ENCODE measurements around the gene LYZL4.

Gene LYZL4

DNA sequence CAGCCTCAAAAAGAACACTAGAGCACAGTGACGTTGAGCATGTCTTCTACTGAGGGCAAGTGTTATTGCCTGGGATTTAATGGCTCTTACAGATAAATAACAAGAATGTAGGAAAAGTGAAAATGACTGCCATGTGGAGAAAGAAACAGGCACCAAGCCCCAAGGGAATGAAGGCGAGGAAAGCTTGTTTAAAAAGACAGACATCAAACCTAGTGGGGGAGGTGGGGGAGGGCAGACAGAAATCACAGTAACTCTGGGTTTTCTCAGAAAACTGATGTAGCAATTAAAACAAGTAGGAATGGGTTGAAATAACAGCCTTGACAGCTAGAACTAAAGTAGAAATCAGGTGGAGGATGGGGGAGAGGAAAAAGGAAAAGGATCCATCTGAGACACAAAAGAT is 18.4 kb upstream of the LYZL4 start:
- no peak overlapping the region for H3K4me3 ChIP-seq (ENCODE audit: low read depth, low read length)

DNA sequence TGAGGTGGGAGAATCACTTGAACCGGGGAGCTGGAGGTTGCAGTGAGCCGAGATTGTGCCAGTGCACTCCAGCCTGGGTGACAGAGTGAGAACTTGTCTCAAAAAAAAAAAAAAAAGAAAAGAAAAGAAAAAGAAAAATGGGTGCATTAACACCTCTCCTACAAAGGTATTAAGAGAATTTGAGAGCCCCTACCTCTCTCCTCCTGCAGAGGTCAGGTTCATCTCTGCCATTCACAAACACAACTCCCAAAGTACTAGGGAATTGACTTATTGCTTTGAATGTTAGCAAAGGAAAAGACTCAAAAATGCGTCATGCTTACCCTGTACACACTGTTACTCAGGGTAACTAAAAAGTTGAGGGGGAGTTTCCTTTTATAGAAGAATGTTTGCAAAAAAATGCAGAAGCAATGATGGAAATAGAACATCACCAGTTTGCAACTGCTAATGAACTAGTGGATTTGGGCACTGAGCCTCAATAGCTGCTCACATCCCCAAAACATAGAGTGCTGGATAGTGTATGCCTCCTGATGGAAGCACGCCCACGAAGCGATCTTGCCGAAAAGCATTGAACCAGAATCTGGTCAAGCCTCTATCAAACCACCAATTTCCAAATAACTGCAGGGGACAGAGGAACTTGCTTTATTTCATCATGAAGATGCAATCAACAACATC is 15.5 kb upstream of the LYZL4 start:
- H3K4me3 ChIP-seq (ENCODE audit: low read depth, low read length) = no peak overlapping the region

DNA sequence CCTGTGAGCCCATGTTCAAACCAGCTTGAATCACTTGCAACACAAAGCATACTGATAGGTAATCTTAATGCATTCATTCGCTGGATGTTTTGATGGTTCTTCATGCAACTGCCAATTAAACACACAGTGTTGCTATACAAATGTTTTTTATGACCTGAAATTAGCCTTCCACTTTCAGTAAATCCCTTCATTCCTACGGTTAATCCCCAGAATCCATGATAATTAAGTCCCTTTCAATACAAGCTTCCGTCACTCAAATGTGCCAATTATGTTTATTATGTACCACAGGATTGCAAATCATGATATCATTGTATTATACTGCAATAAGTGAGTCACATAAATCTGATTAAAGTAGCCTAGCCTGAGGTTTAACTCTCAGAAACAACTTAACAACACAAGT is 14.5 kb upstream of the LYZL4 start:
- no peak overlapping the region for H3K4me3 ChIP-seq (ENCODE audit: low read depth, low read length)

DNA sequence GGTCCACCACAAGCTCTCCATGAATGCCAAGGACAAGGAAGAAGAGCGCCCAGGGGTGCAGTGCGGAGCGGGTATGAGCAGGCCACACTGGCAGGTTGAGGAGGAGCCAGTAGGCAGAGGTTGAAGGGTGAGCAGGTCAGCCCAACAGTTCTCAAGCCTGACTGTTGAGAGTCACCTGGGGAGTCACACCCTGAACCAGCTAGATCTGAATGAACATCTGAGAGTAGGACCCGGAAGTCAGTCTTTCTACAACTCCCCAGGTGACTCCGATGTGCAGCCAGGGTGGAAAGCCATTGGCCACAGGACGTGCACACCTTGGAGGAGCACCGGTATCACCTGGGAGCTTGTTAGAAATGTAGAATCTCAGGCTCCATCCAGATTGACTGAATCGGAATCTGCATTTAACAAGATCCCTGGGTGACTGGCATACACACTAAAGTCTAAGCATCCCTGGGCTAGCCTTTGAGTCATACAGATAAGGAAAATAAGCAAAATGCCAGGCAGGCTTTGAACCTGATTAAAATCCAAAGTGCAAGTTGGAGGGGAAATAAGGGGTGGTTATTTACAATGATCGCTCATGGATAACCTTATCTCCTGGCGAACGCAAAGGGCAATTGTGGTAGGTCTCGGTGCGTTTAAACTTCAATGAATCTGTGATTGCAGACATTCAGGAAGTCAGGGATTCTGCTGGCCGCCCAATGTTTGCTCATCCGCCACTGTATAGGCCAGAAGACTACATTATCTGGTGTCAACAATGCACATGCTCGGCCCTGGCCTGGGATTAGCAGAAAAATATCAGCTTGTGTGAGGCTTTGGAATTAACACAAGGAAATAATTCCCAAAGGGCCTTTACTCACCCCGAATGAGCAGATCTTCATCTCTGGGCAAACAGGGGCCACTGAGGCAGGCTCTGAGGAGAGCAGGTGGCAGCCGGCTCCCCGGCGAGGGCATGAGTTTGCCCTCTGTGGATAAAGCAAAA is 11.7 kb upstream of the LYZL4 start:
- H3K4me3 ChIP-seq (ENCODE audit: low read depth, low read length) = no peak overlapping the region

DNA sequence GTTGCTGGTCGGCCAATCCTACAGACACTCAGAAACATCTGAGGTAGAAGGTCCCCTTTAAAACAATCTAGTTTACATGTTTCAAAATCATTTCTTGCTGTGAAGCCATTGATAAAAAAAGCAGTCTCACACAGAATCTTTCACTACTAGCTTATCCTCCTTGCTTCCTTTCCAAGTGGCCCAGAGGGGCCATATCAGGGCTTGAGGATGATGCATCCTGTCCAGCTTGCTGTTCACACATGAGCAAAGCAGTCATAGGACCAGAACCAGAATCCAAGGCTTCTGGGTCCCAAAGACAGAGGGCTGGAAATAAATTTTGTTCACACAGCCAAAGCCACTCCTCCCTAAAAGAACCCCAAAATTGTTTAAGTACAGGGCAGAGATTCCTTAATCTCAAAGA is 9.2 kb upstream of the LYZL4 start:
- no peak overlapping the region for H3K4me3 ChIP-seq (ENCODE audit: low read depth, low read length)

DNA sequence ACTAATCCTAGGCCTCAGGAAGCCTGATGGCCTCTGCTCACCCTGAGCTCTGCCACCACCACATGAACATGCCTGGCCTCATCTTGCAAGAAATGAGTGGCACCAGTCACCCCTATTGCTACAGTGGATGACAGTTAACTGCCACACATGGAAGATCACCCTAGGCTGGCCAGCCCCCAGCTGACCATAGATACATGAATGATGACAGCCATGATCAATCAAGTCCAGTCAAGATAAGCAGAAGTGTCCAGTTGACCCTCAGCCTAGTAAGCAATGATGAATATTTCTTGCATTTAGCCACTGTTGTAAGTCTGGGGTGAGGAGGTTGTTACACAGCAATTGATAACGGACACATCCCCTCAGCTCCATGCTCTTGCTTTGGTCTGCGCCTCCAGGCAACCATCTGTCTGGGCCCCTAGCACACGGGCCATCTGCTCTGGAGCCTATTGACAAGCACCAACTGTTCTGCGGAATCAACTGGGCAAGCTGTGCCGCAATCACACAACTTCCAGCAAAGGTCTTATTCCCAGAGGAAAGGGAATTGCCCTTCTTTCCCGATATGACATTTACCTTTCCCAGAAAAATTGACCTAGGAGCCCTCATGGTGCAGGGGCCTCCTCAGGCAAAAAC is 2.2 kb upstream of the LYZL4 start:
- H3K4me3 ChIP-seq (ENCODE audit: low read depth, low read length) = no peak overlapping the region

DNA sequence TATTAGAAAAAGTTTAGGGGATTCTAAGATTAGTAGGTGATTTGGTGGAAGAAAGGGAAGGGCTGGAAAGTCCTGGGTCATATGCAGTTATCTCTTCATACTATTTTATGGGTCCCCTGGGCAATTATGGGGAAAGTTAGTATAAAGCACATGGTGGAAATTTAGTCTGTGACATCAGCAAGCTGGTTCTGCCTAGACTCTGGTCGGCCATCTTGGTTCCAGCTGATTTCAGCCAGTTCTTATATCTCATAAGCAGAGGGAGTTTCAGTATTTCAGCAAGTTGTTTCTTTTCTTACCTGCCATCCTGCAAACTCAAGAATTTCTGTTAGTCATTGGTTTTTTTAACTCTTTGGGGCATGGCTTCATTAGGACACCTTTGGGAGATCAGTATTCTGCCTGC is 1.0 kb upstream of the LYZL4 start:
- H3K4me3 ChIP-seq (ENCODE audit: low read depth, low read length) = no peak overlapping the region

DNA sequence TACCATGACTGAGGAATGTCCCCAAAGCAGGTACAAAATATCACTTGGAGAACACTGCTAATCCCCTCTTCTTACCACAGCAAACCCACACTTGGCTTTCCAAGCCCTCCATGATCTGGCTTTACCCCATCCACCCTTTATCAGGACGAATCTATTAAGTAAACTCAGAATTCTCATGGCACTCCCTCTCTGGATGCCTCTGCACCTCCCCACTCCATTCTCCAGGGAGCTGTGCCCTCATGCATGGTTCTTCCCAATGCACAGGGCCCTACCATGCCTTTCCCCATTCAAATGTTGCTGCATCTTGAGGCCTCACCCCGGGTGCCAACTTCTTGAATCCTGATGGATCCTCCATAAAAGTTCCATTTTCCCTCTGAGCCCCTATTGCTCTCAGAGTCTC is 2.3 kb downstream of the LYZL4 start:
- no peak overlapping the region for H3K4me3 ChIP-seq (ENCODE audit: low read depth, low read length)

DNA sequence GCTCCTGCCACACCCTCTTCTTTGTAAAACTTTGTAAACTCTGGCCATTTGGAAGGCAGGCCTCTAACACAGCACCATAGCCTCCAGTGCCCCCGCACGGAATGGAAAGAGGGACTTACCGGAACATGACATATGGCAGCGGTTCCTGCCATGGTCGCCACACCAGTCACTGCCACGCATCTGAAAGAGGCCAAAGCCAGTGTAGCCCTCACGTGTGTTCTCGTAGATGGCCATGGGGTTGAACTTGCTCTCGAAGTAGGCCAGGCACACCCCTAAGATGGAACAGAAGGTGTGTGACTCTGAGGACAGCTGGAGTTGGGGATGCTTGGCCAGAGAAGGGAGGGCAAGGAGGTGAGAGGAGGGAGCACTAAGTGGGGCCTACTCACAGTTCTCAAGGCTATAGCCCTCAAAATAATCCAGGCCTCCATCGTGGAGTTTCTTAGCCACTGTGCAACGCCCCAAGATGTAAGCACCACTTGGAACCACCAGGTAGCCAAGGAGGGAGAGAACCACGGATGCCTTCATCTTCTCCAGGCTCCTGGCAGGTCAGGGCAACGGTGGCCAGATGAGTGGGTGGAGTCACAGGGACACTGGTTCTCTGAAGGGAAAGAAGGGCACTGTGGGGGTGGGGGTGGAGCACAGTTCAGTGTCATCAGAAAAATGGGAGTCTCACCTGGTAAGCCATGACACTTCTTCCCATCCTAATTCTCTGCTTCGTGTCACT is 3.5 kb downstream of the LYZL4 start:
- H3K4me3 ChIP-seq (ENCODE audit: low read depth, low read length) = no peak overlapping the region

DNA sequence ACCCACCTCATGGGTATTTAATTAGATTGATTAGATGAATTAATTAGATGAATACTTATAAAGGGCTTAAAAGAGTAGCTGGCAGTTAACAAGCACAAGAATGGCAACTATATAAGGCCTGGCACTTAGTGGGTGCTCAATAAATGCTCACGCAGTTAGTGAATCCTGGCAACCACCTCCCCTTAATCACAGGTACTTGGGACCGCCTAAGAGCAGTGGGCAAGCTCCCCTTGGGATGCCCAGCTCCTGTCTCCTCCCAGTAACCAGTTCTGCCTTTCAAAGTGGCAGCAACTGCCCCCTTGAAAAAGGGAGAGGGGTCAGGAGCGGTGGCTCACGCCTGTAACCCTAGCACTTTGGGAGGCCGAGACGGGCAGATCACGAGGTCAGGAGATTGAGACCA is 4.6 kb downstream of the LYZL4 start:
- H3K4me3 ChIP-seq (ENCODE audit: low read depth, low read length) = no peak overlapping the region

DNA sequence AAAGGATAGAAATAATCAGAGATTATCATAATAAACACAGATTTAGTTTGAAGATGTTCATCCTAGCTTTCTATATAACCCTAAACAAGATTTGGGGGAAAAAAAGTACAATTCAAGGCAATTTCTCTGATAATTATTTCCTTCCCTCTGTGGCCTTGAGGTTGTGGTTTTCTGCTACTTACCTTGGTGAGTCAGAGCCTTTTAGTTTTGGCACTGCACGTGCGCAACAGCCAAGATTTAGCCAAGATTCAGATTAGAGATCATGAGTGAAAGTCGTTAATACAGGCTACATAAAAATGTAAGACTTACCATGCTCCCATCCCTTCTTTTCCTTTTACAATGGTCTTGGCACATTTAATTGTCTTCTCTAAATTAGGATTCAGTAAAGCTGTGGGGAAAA is 6.7 kb downstream of the LYZL4 start:
- no peak overlapping the region for H3K4me3 ChIP-seq (ENCODE audit: low read depth, low read length)

DNA sequence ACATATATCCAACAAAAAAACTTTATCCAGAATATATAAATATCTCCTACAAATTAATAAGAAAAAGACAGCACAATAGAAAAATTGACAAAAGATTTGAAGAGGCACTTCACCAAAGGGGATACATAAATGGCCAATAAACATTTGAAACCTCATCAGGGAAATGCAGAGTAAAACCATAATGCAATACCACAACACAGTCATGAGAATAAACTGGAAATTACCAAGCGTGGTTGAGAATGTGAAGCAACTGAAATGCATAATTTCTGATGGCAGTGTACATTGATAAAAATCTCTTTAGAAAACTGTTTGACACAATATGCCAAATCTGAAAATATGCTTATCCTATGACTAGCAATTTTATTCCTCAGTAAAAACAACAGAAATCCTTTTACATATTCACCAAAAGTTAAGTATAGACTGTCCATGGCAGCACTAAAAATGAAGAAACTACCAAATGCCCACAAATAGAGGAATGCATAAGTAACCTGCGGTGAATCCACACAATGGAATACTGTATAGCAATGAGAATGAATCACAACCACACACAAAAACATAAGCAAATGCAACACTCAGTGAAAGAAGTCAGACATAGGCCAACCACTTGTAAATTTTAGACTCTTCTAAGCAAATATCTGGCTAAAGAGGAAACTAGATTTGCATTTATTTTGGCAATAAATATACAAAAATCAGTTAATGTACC is 7.9 kb downstream of the LYZL4 start:
- no peak overlapping the region for H3K4me3 ChIP-seq (ENCODE audit: low read depth, low read length)

DNA sequence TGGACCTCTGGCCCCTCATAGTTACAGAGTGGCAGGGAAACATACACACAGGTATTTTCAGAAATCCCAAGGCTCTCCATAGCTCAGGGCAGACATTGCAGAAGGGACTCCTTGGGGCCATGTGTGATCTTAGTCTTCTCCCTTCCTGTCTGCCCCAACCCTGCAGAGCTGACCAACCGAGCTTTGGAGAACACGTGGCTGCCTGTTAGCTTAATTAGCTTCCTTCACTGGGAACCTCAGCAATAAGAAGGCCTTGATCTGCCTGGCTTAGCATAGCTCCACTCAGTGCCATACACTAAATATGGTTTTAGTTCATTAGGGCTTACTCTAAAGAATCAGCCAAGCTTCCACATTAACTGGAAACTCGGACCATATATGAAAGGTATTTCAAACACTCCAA is 12.3 kb downstream of the LYZL4 start:
- H3K4me3 ChIP-seq (ENCODE audit: low read depth, low read length) = no peak overlapping the region

DNA sequence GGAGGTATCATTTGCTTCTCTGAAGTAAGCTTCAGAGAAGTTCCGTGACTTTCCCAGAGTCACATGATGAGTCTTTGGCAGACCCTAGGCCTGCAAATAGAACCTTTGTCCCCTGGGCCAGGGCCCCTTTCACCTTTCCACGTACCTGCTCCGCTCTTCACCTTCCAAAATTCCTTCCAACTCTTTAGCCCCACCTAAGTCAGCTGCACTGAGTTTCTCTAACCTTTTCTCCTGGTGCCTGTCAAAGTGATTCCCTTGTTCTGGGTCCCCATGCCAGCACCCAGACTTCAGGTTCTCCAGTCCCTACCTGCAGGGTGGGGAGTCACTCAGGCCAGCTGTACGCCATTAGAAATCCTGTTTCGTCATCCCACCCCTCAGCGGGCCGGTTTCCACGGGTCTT is 12.8 kb downstream of the LYZL4 start:
- H3K4me3 ChIP-seq (ENCODE audit: low read depth, low read length) = no peak overlapping the region

DNA sequence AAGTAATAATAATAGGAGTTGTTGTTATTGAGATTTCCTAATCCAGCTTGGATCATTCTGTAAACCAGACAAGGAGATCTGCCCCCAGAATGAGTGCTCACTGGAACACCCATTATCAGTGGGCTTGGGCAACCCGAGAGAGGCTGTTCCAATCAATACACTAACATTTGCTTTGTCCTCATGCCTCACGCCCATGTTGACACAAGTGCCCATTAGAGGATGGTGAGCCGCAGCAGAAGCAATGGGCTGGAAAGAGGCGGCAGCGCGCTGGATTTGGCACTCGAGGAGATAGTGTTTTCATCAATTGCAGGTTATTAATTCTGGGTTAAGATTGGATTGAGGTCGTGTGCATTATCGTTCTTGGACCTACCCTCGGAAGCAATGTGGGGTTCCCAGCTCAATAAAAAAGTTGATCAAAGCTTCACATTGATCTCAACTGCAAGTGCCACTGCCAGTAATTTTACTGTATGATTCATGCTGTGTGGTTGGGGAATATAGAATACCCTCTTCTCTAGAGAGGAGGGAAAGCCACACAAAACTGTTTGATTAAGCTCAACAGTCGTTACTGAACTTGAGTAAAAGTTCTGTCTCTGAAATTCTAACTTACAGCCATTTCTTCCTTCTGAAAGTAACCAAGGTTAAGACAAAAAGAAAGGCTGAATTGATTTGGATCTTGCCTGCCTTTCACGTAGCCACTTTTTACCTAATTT is 15.7 kb downstream of the LYZL4 start:
- no peak overlapping the region for H3K4me3 ChIP-seq (ENCODE audit: low read depth, low read length)

DNA sequence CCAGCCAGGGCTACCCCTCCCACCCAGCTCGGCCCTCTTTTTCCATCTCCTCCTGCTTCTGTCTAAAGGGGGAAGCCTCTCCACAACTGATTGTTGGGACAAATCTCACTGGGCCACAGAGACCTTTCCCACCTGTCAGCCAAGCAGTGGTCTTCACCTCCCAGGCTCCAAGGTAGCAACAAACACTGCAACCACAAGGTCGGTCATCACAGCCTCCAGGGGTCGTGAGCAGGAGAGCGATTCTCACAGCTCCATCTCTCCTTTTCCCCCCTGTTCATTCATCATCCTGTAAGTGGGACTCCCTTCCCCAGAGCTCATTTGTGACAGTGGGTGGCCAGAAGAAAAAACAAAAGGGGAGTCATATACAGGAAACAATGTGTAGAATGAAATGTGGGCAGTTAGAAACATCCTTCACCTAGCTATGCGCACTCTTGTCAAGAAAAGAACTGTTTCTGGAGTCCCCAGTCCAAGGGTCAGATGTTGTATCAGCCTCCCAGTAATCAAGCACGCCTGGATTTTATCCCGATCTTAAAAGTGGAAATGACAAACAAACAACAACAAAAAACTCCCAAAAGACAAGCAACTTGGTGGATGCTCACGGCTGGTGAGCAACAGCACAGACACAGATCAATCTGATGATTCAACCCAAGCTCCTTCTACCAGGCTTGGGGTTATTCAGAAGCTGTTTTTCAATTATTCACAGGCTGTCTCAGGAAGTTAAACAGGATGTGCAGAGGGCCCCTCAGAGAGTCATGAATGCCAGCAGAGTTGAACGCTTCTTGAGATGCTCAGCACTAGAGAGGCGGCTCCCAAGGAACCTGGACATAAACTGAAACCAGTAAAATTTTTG is 22.4 kb downstream of the LYZL4 start:
- no peak overlapping the region for H3K4me3 ChIP-seq (ENCODE audit: low read depth, low read length)

DNA sequence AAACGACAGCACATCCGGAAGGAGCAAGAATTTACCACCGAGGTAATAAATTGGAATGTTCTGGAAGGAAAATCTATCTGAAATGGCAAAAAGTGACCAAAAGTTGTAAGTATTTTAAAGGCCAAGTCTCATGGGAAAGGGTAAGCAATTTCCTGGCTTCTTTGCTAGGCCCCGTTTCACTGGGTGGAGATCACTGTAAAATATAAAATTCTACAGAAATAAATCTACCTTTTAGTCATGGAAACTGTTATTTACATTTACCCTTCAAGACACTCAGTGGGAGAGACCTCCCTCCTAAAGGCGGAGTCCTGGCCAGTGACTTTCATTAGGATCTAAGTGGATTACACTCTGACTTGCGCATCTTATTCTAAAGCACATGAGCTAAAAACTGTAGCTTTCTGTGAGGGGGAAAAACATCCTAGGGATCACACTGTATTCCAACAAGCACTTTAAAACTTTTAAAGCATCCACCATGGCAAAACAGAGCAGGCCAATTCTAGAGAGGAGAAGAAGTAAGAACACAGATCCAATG is 28.8 kb downstream of the LYZL4 start:
- H3K4me3 ChIP-seq (ENCODE audit: low read depth, low read length) = no peak overlapping the region

DNA sequence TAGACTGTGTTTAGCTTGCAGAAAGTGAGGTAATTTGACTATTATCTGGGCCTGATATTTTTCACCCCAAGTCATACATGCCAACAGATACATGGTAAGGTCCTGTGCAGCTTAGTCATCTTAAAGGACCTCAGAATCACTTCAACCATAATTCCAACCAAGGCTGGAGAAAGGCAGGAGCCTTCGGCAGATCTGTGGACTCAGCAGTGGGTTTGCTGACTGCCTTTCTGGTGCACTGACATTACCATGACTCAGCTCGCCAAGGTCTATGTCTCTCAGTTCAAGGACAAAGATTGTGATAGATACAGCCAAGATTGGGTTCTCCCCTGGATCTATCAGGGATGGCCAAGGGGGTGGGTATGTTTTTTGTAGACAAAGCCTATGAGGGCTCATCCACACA is 32.7 kb downstream of the LYZL4 start:
- H3K4me3 ChIP-seq (ENCODE audit: low read depth, low read length) = no peak overlapping the region

DNA sequence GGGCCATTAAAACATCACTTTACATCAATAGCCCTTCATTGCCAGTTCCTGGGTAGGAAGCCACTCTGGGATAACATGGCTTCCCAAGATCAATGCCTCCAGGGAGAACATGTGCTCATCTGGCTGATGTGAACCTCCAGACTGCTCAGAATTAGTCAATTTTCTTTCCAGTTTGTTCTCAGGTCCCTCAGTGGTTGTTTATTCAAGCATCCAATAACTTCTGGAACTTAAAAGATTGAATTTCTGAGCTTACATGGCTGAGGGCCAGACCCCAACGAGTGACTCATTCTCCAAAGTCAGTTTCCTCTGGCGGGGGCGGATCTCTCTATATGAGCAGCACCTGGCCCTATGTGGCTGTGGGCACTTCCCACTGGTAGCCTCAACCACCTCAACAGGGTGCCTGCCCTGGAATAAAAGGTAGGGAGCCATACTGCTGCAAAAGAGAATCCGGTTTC is 34.0 kb downstream of the LYZL4 start:
- H3K4me3 ChIP-seq (ENCODE audit: low read depth, low read length) = no peak overlapping the region
